IMR-90 (cell line): ENCODE results near the gene GPATCH2. TPM values are rescaled to one million over a fixed set of nuclear protein-coding genes. Genes with fewer than 3 reads are reported as not detected.

Experiments used
- ATAC-seq: fragments of 200-7000 bp; cut with Tn5 transposase; 2 replicates; pipeline ENCODE4 v1.9.1; 2020; ENCODE audit warnings: low read depth, mild to moderate bottlenecking, moderate library complexity
- BruUV-seq: library from RNA; stranded (reverse); fragments of 400-500 nt; replicated peaks from 2 replicates; lab custom pipeline; 2021; lab: Mats Ljungman, UMichigan
- CTCF ChIA-PET: fragments of 300-600 bp; formaldehyde crosslinking; extraction: SDS; loops from one replicate; lab custom pipeline; 2021; ENCODE audit warnings: antibody characterized with exemption; lab: Yijun Ruan, JAX
- POLR2A ChIA-PET: fragments of 300-600 bp; sonication (Branson Sonifier 250); formaldehyde crosslinking; loops from one replicate; lab custom pipeline; 2022; ENCODE audit warnings: antibody characterized with exemption; ENCODE audit not compliant: unreplicated experiment; lab: Charles Lee
- DNase-seq: peaks from one replicate; pipeline ENCODE4 v3.0.0; 2013
- H2AFZ ChIP-seq: replicated peaks from 2 replicates; pipeline ENCODE3; 2013; ENCODE audit warnings: low read length, mild to moderate bottlenecking; ENCODE audit not compliant: poor library complexity
- H2AK5ac ChIP-seq: 2 replicates; pipeline ENCODE4 v1.6.1; 2013; ENCODE audit warnings: low read depth, low read length, inconsistent platforms
- H2AK9ac ChIP-seq: replicated peaks from 2 replicates; pipeline ENCODE3; 2013; ENCODE audit warnings: mild to moderate bottlenecking, low read depth, low read length, moderate library complexity; ENCODE audit not compliant: poor library complexity
- H2BK120ac ChIP-seq: 2 replicates; pipeline ENCODE4 v1.6.1; 2013; ENCODE audit warnings: low read depth, low read length, inconsistent platforms
- H2BK15ac ChIP-seq: 3 replicates; pipeline ENCODE4 v1.6.1; 2013; ENCODE audit warnings: low read depth, low read length, inconsistent platforms
- H2BK20ac ChIP-seq: 2 replicates; pipeline ENCODE4 v1.6.1; 2013; ENCODE audit warnings: low read depth, mild to moderate bottlenecking, inconsistent platforms, low read length, moderate library complexity
- H2BK5ac ChIP-seq: 2 replicates; pipeline ENCODE4 v1.6.1; 2013; ENCODE audit warnings: mild to moderate bottlenecking, low read depth, low read length, inconsistent platforms; ENCODE audit not compliant: poor library complexity, severe bottlenecking
- H3K14ac ChIP-seq: replicated peaks from 2 replicates; pipeline ENCODE4 v1.6.1; 2013; ENCODE audit warnings: low read depth, low read length, inconsistent platforms
- H3K18ac ChIP-seq: 2 replicates; pipeline ENCODE4 v1.6.1; 2013; ENCODE audit warnings: low read depth, low read length, control low read depth
- H3K23ac ChIP-seq: 2 replicates; pipeline ENCODE4 v1.6.1; 2013; ENCODE audit warnings: low read depth, low read length, inconsistent platforms
- H3K27ac ChIP-seq: 2 replicates; pipeline ENCODE4 v1.5.1; 2013; ENCODE audit warnings: mild to moderate bottlenecking, control low read depth, low read length; ENCODE audit not compliant: insufficient read depth
- H3K27me3 ChIP-seq: 2 replicates; pipeline ENCODE4 v1.6.1; 2013; ENCODE audit warnings: low read length; ENCODE audit not compliant: control insufficient read depth, insufficient read depth
- H3K36me3 ChIP-seq: 2 replicates; pipeline ENCODE4 v1.6.1; 2013; ENCODE audit warnings: low read length, mixed read lengths; ENCODE audit not compliant: control insufficient read depth, insufficient read depth
- H3K4ac ChIP-seq: 2 replicates; pipeline ENCODE4 v1.6.1; 2013; ENCODE audit warnings: low read depth, low read length, inconsistent platforms
- H3K4me1 ChIP-seq: 2 replicates; pipeline ENCODE4 v1.6.1; 2013; ENCODE audit warnings: low read length, mixed read lengths; ENCODE audit not compliant: control insufficient read depth, insufficient read depth
- H3K4me2 ChIP-seq: 2 replicates; pipeline ENCODE4 v1.6.1; 2013; ENCODE audit warnings: low read depth, mild to moderate bottlenecking, control low read depth, low read length, moderate library complexity
- H3K4me3 ChIP-seq: 2 replicates; pipeline ENCODE4 v1.5.1; 2013; ENCODE audit warnings: low read depth, mild to moderate bottlenecking, control low read depth, low read length, moderate library complexity; ENCODE audit not compliant: insufficient read depth
- H3K56ac ChIP-seq: 2 replicates; pipeline ENCODE4 v1.6.1; 2013; ENCODE audit warnings: low read length, inconsistent platforms; ENCODE audit not compliant: insufficient read depth; ENCODE audit errors: extremely low read depth
- H3K79me1 ChIP-seq, 2 experiments: 2 replicates each; pipeline ENCODE4 v1.6.1; 2013; ENCODE audit warnings: low read length in 2 of 2, inconsistent platforms in 1 of 2, low read depth in 1 of 2
- H3K9ac ChIP-seq: 2 replicates; pipeline ENCODE4 v1.6.1; 2013; ENCODE audit warnings: low read depth, low read length, control low read depth
- H3K9me1 ChIP-seq: 2 replicates; pipeline ENCODE4 v1.6.1; 2013; ENCODE audit warnings: low read length, inconsistent platforms; ENCODE audit not compliant: insufficient read depth
- H3K9me3 ChIP-seq: 2 replicates; pipeline ENCODE4 v1.6.1; 2013; ENCODE audit warnings: low read length; ENCODE audit not compliant: control insufficient read depth, insufficient read depth
- H4K20me1 ChIP-seq: 2 replicates; pipeline ENCODE4 v1.6.1; 2013; ENCODE audit warnings: low read length, inconsistent platforms; ENCODE audit not compliant: insufficient read depth
- H4K5ac ChIP-seq: 2 replicates; pipeline ENCODE4 v1.6.1; 2013; ENCODE audit warnings: mild to moderate bottlenecking, low read depth, low read length, control low read depth
- H4K8ac ChIP-seq, 2 experiments: 2 replicates each; pipeline ENCODE4 v1.6.1; 2013; ENCODE audit warnings: low read depth in 2 of 2, low read length in 2 of 2, control low read depth in 1 of 2, inconsistent platforms in 1 of 2
- H4K91ac ChIP-seq: 2 replicates; pipeline ENCODE4 v1.6.1; 2013; ENCODE audit warnings: low read depth, low read length, inconsistent platforms; ENCODE audit not compliant: insufficient read depth
- BHLHE40 ChIP-seq: fragments of 150-350 bp; IDR thresholded peaks from 2 replicates; pipeline ENCODE4 v1.6.1; 2016; ENCODE audit warnings: mild to moderate bottlenecking, low read depth, low read length
- CEBPB ChIP-seq: IDR thresholded peaks from 2 replicates; pipeline ENCODE4 v1.6.1; 2012; ENCODE audit warnings: low read depth, low read length, improper control_type of control experiment
- CHD1 ChIP-seq: IDR thresholded peaks from 2 replicates; pipeline ENCODE4 v1.6.1; 2012; ENCODE audit warnings: low read depth, low read length, improper control_type of control experiment
- ELK1 ChIP-seq: fragments of 150-350 bp; IDR thresholded peaks from 2 replicates; pipeline ENCODE4 v1.6.1; 2016; ENCODE audit warnings: low read depth, mild to moderate bottlenecking, low read length, moderate library complexity, borderline replicate concordance
- FOS ChIP-seq: fragments of 150-350 bp; IDR thresholded peaks from 2 replicates; pipeline ENCODE4 v1.6.1; 2016; ENCODE audit warnings: low read depth, low read length
- MAFK ChIP-seq: IDR thresholded peaks from 2 replicates; pipeline ENCODE4 v1.6.1; 2012; ENCODE audit warnings: low read depth, low read length, improper control_type of control experiment
- MAZ ChIP-seq: IDR thresholded peaks from 2 replicates; pipeline ENCODE4 v1.6.1; 2012; ENCODE audit warnings: low read depth, mild to moderate bottlenecking, low read length, improper control_type of control experiment, moderate library complexity, borderline replicate concordance
- MXI1 ChIP-seq: IDR thresholded peaks from 2 replicates; pipeline ENCODE4 v1.6.1; 2012; ENCODE audit warnings: low read depth, mild to moderate bottlenecking, low read length, moderate library complexity, borderline replicate concordance
- NFE2L2 ChIP-seq: fragments of 150-350 bp; IDR thresholded peaks from 2 replicates; pipeline ENCODE4 v1.6.1; 2016; ENCODE audit warnings: low read depth, mild to moderate bottlenecking, low read length
- POLR2A ChIP-seq: IDR thresholded peaks from 2 replicates; pipeline ENCODE4 v1.6.1; 2012; ENCODE audit warnings: mild to moderate bottlenecking, low read depth, low read length
- RAD21 ChIP-seq: IDR thresholded peaks from 2 replicates; pipeline ENCODE4 v1.6.1; 2012; ENCODE audit warnings: low read length, improper control_type of control experiment
- RCOR1 ChIP-seq: IDR thresholded peaks from 2 replicates; pipeline ENCODE4 v1.6.1; 2012; ENCODE audit warnings: mild to moderate bottlenecking, low read length, improper control_type of control experiment; ENCODE audit not compliant: insufficient replicate concordance
- RFX5 ChIP-seq: IDR thresholded peaks from 2 replicates; pipeline ENCODE4 v1.8.0; 2012; ENCODE audit warnings: low read depth, mild to moderate bottlenecking, low read length, moderate library complexity
- SMC3 ChIP-seq: fragments of 150-350 bp; IDR thresholded peaks from 2 replicates; pipeline ENCODE4 v1.6.1; 2016; ENCODE audit warnings: low read depth, mild to moderate bottlenecking, antibody characterized with exemption, low read length, moderate library complexity
- WGBS, 2 experiments: methylation state at CpG; one replicate each; pipeline versions ENCODE4 v1.1.5 to v1.1.7; 2013; ENCODE audit warnings: missing lambda C conversion rate in 2 of 2; ENCODE audit not compliant: insufficient read length in 1 of 2; ENCODE audit errors: extremely low coverage in 2 of 2; 5-methylcytosine and 5-hydroxymethylcytosine counted together
- dilution Hi-C: fragments of 300-500 bp; cut with HindIII; formaldehyde crosslinking; loops from one replicate; pipeline ENCODE4 v1.14.3; 2018; ENCODE audit warnings: low sequenced_read_pairs; ENCODE audit not compliant: unreplicated experiment
- in situ Hi-C: fragments of 300-500 bp; cut with MboI; formaldehyde crosslinking; loops from 3 replicates; pipeline ENCODE4 v1.14.3; 2019; ENCODE audit warnings: low sequenced_read_pairs, inconsistent platforms, mixed read lengths
- intact Hi-C: fragments of 100-400 bp; cut with micrococcal nuclease; formaldehyde crosslinking; loops from 2 replicates; pipeline ENCODE4 v1.10.0; 2022
- polyA plus RNA-seq, 3 experiments: library from polyadenylated mRNA; depleted of rRNA; stranded (reverse); fragments of >200 nt; gene quantifications; 2 replicates each; pipeline ENCODE4 v1.2.3, GENCODE V29; 2012; ENCODE audit warnings: low replicate concordance in 1 of 3
- total RNA-seq: library from RNA; depleted of rRNA; stranded (reverse); fragments of >200 nt; gene quantifications from 2 replicates; pipeline ENCODE4 v1.2.3, GENCODE V29; 2012
- TF ChIP-seq, protein P1 (sequence below): conservative IDR thresholded peaks from 2 replicates; pipeline ENCODE4 v1.5.1; 2012; ENCODE audit warnings: mild to moderate bottlenecking, low read depth, low read length, improper control_type of control experiment
- TF ChIP-seq, protein P2 (sequence below): fragments of 150-350 bp; IDR thresholded peaks from 2 replicates; pipeline ENCODE4 v1.6.1; 2017; ENCODE audit warnings: mild to moderate bottlenecking, antibody characterized with exemption, low read length, low read depth

The GPATCH2 gene
- total and polyA plus RNA-seq, 2 of the 4 experiments (the other 2 are of a cell fraction) = 4.7 to 11.8 TPM

DNA sequence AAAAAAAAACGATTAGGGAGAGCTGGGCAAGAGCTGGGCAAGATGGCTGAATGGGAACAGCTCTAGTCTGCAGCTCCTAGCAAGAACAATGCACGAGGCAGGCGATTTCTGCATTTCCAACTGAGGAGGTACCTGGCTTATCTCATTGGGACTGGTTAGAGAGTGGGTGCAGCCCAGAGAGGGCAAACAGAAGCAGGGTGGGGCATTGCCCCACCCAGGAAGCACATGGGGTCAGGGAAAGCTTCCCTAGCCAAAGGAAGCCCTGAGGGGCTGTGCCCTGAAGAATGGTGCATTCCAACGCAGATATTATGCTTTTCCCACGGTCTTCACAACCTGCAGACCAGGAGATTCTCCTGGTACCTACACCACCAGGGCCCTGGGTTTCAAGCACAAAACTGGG is 251.6 kb downstream of the GPATCH2 start:
- H2AK5ac ChIP-seq = no peak overlapping the region
- intact Hi-C loops (no loop called here), in situ Hi-C loops (no loop called here), dilution Hi-C loops (no loop called here)
- no peak overlapping the region for H2BK120ac ChIP-seq
- no peak for ATAC-seq
- no peaks in the 10 kb centered on the region for H3K36me3 ChIP-seq
- H3K23ac ChIP-seq = no peak overlapping the region
- H3K18ac ChIP-seq = no peak overlapping the region
- ChIA-PET CTCF (no interaction called here), POLR2A (no interaction called here)
- no peak overlapping the region for H3K56ac ChIP-seq
- BruUV-seq = no TSS peak
- H4K20me1 ChIP-seq = no peaks in the 10 kb centered on the region
- H3K9me3 ChIP-seq = peaks cover 2% of the 10 kb centered on the region; the same call in 1 of the 2 replicates
- 77% methylated on average over 3 of the region's 5 CpGs; no CpG with 5 or more reads in 1 of the 2 experiments for WGBS, 2 experiments
- no peak overlapping the region for H3K9ac ChIP-seq
- no peaks in the 10 kb centered on the region for H3K4me1 ChIP-seq
- TF ChIP-seq SMC3 (no peak), MAZ (no peak), CHD1 (no peak), ELK1 (no peak), RFX5 (no peak), RCOR1 (no peak), BHLHE40 (no peak), POLR2A (no peak), NFE2L2 (no peak), RAD21 (no peak), FOS (no peak), MXI1 (no peak), CEBPB (no peak), MAFK (no peak)
- TF ChIP-seq, protein P1, sequence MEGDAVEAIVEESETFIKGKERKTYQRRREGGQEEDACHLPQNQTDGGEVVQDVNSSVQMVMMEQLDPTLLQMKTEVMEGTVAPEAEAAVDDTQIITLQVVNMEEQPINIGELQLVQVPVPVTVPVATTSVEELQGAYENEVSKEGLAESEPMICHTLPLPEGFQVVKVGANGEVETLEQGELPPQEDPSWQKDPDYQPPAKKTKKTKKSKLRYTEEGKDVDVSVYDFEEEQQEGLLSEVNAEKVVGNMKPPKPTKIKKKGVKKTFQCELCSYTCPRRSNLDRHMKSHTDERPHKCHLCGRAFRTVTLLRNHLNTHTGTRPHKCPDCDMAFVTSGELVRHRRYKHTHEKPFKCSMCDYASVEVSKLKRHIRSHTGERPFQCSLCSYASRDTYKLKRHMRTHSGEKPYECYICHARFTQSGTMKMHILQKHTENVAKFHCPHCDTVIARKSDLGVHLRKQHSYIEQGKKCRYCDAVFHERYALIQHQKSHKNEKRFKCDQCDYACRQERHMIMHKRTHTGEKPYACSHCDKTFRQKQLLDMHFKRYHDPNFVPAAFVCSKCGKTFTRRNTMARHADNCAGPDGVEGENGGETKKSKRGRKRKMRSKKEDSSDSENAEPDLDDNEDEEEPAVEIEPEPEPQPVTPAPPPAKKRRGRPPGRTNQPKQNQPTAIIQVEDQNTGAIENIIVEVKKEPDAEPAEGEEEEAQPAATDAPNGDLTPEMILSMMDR = no peak
- TF ChIP-seq, protein P2, sequence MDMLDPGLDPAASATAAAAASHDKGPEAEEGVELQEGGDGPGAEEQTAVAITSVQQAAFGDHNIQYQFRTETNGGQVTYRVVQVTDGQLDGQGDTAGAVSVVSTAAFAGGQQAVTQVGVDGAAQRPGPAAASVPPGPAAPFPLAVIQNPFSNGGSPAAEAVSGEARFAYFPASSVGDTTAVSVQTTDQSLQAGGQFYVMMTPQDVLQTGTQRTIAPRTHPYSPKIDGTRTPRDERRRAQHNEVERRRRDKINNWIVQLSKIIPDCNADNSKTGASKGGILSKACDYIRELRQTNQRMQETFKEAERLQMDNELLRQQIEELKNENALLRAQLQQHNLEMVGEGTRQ = no peak
- H2AFZ ChIP-seq = no peak overlapping the region
- H2BK15ac ChIP-seq = no peak overlapping the region
- H3K79me1 ChIP-seq = no peaks in the 10 kb centered on the region
- no peak overlapping the region for H4K5ac ChIP-seq
- no peak overlapping the region for H4K91ac ChIP-seq
- no peak overlapping the region for H3K4me2 ChIP-seq
- no peaks in the 10 kb centered on the region for H3K9me1 ChIP-seq
- no peak overlapping the region for H3K14ac ChIP-seq
- DNase-seq = no peak
- H3K27ac ChIP-seq = no peak overlapping the region
- no peak overlapping the region for H4K8ac ChIP-seq
- H3K4me3 ChIP-seq = no peak overlapping the region
- H2AK9ac ChIP-seq = no peak overlapping the region
- no peaks in the 10 kb centered on the region for H3K27me3 ChIP-seq
- H2BK20ac ChIP-seq = no peak overlapping the region
- H2BK5ac ChIP-seq = no peak overlapping the region
- H3K4ac ChIP-seq = no peak overlapping the region
